ENCODE results near the gene DOCK2. TPM values are rescaled to one million over a fixed set of nuclear protein-coding genes. Genes with fewer than 3 reads are reported as not detected.

The DOCK2 gene
- total and polyA plus RNA-seq, 9 of the 15 experiments (the other 6 are each of a cell fraction or from before 2014, with no cell fraction given) = 4.5 to 42.6 (median 20.5) TPM

- no peak for TF ChIP-seq ZHX1 (conservative IDR thresholded peaks at IDR 0.05; ENCODE audit: low read length)
- 0 out of 2 replicates have a peak, but pooled peaks have one; percentile 45 for TF ChIP-seq ZNF609 (CRISPR knock-in tag; IDR thresholded peaks at IDR 0.05; ENCODE audit: borderline replicate concordance)
- TF ChIP-seq GMEB1 (CRISPR knock-in tag; IDR thresholded peaks at IDR 0.05) = no peak
- no peak for TF ChIP-seq XRCC4 (IDR thresholded peaks at IDR 0.05; ENCODE audit: extremely low read depth, insufficient read depth, insufficient read length)
- no peak for TF ChIP-seq YBX1 (IDR thresholded peaks at IDR 0.05)
- no peak for TF ChIP-seq SAFB2 (IDR thresholded peaks at IDR 0.05; ENCODE audit: borderline replicate concordance, low read depth, low read length, severe bottlenecking)
- no peak for TF ChIP-seq GTF2F1 (IDR thresholded peaks at IDR 0.05; ENCODE audit: low read depth, low read length)
- no peak for TF ChIP-seq ZNF311 (CRISPR knock-in tag; IDR thresholded peaks at IDR 0.05)
- no peak for TF ChIP-seq SNRNP70 (optimal IDR thresholded peaks at IDR 0.05; ENCODE audit: low read depth, low read length)
- TF ChIP-seq NFATC3 (IDR thresholded peaks at IDR 0.05) = no peak
- peak; percentile 47 for TF ChIP-seq NFIC (IDR thresholded peaks at IDR 0.05)
- TF ChIP-seq PYGO2 (tag; IDR thresholded peaks at IDR 0.05) = no peak
- peak; percentile 91 for TF ChIP-seq EP300 (IDR thresholded peaks at IDR 0.05; ENCODE audit: low read length)
- peak; percentile 86 for TF ChIP-seq CBFA2T2 (conservative IDR thresholded peaks at IDR 0.05)
- no peak for TF ChIP-seq STAG1 (CRISPR knock-in tag; IDR thresholded peaks at IDR 0.05; ENCODE audit: borderline replicate concordance)
- no peak for TF ChIP-seq MTA3 (IDR thresholded peaks at IDR 0.05; ENCODE audit: borderline replicate concordance)
- TF ChIP-seq HDAC6 (IDR thresholded peaks at IDR 0.05; ENCODE audit: low read depth, low read length) = no peak
Observed at GRCh38 chr5:169803077-169803981, 166.3 kb downstream of the DOCK2 start (continued).

Measured in K562 (cell line).